GM18519 (cell line): Measurements from ENCODE around the gene GOLGA1.
"Not testable (repeated sequence)": the region's sequence is repeated elsewhere in the genome, so short reads cannot be mapped to it uniquely, and the experiment has no call there.

Source experiments
- ATAC-seq: cut with Tn5 transposase; IDR thresholded peaks from one replicate; pipeline ENCODE4 v1.9.1; 2021; ENCODE audit warnings: mild to moderate bottlenecking, moderate library complexity; ENCODE audit not compliant: unreplicated experiment, low FRiP score

Gene GOLGA1

GRCh38 chr9:124941679-124942561, 1.0 kb upstream of the GOLGA1 start:
- peak; percentile 5 for ATAC-seq

GRCh38 chr9:124940521-124940893, 376 bp downstream of the GOLGA1 start:
- peak; percentile 7 for ATAC-seq

- no peak for ATAC-seq
Measured at GRCh38 chr9:124939944-124940343, 939 bp downstream of the GOLGA1 start.

GRCh38 chr9:124934290-124934689, 6.6 kb downstream of the GOLGA1 start:
- ATAC-seq: no peak

GRCh38 chr9:124932333-124932732, 8.6 kb downstream of the GOLGA1 start:
- ATAC-seq: no peak

GRCh38 chr9:124929464-124929863, 11.4 kb downstream of the GOLGA1 start:
- ATAC-seq: no peak

GRCh38 chr9:124928116-124928515, 12.8 kb downstream of the GOLGA1 start:
- ATAC-seq: no peak

- ATAC-seq: not testable (repeated sequence)
Measured at GRCh38 chr9:124920394-124920793, 20.5 kb downstream of the GOLGA1 start.

GRCh38 chr9:124914753-124915405, 26.0 kb downstream of the GOLGA1 start:
- ATAC-seq: no peak

GRCh38 chr9:124913378-124913777, 27.5 kb downstream of the GOLGA1 start:
- ATAC-seq: no peak

- ATAC-seq: no peak
Measured at GRCh38 chr9:124911766-124912165, 29.1 kb downstream of the GOLGA1 start.

- ATAC-seq: no peak
Measured at GRCh38 chr9:124908098-124908497, 32.8 kb downstream of the GOLGA1 start.

GRCh38 chr9:124906966-124907365, 33.9 kb downstream of the GOLGA1 start:
- no peak for ATAC-seq

GRCh38 chr9:124899845-124900244, 41.0 kb downstream of the GOLGA1 start:
- no peak for ATAC-seq

GRCh38 chr9:124897570-124898460, 43.1 kb downstream of the GOLGA1 start:
- no peak for ATAC-seq

- ATAC-seq: no peak
Measured at GRCh38 chr9:124894741-124895170, 46.1 kb downstream of the GOLGA1 start.

GRCh38 chr9:124894035-124894740, 46.7 kb downstream of the GOLGA1 start:
- ATAC-seq: no peak

GRCh38 chr9:124890179-124890578, 50.7 kb downstream of the GOLGA1 start:
- ATAC-seq: no peak

GRCh38 chr9:124889006-124889405, 51.9 kb downstream of the GOLGA1 start:
- no peak for ATAC-seq

- ATAC-seq: no peak
Measured at GRCh38 chr9:124887832-124888231, 53.1 kb downstream of the GOLGA1 start.
